HL-60 (cell line): ENCODE results near the gene MYBL2.

Experiments used
- DNase-seq, 2 experiments: peaks; one replicate each; pipeline ENCODE4 v3.0.0-alpha.2; 2010 to 2020; ENCODE audit warnings: low read depth in 1 of 2, low spot score in 1 of 2
- H3K27ac ChIP-seq: fragments of 250-450 bp; sonication (Bioruptor Pico); replicated peaks from 2 replicates; pipeline ENCODE4 v1.5.1; 2020; ENCODE audit warnings: mild to moderate bottlenecking, moderate library complexity
- H3K27me3 ChIP-seq: fragments of 250-450 bp; sonication (Bioruptor Pico); 2 replicates; pipeline ENCODE4 v1.5.1; 2021; ENCODE audit warnings: mild to moderate bottlenecking, moderate library complexity; ENCODE audit not compliant: insufficient read depth, poor library complexity, severe bottlenecking
- H3K4me3 ChIP-seq: replicated peaks from 2 replicates; pipeline ENCODE4 v1.5.1; 2011; ENCODE audit warnings: mild to moderate bottlenecking, control low read depth, low read length; ENCODE audit not compliant: insufficient read depth
- GABPA ChIP-seq: IDR thresholded peaks from 2 replicates; pipeline ENCODE4 v1.6.1; 2012; ENCODE audit warnings: low read depth
- POLR2AphosphoS5 ChIP-seq: IDR thresholded peaks from 2 replicates; pipeline ENCODE4 v1.6.1; 2012; ENCODE audit warnings: low read depth
- SPI1 ChIP-seq: IDR thresholded peaks from 2 replicates; pipeline ENCODE4 v1.6.1; 2012; ENCODE audit warnings: low read depth, mild to moderate bottlenecking, borderline replicate concordance
- TF ChIP-seq, protein P1 (sequence below): IDR thresholded peaks from one replicate; pipeline ENCODE4 v1.5.1; 2011; ENCODE audit warnings: low read length, control low read depth, inconsistent platforms; ENCODE audit not compliant: insufficient read depth
- TF ChIP-seq, protein P2 (sequence below): IDR thresholded peaks from 2 replicates; pipeline ENCODE4 v1.6.1; 2012; ENCODE audit warnings: low read depth; ENCODE audit not compliant: insufficient replicate concordance

Gene MYBL2

DNA sequence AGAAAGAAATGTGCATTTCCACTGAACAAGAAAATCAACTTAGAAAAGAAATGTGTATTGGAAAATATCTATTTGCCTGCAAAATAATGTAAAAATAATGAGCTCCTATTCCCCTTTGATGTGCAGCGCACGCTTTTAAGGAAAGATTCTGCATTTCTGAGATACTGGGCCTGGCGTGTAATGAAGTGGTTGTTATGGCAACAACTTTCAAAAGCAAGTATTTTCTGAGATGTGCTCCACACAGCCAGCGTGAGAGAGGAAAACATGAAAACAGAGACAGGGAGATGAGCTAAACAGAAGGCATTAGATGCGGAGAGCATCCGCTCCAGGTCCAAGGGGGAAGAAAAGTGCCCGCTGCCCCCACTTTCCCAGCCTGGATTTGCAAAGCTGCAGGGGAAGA, 99.0 kb downstream of the MYBL2 start:
- H3K4me3 ChIP-seq, result no peak overlapping the region
- H3K27ac ChIP-seq, result no peak overlapping the region
- no peak for TF ChIP-seq POLR2AphosphoS5
- TF ChIP-seq SPI1, result no peak
- TF ChIP-seq, protein P1, sequence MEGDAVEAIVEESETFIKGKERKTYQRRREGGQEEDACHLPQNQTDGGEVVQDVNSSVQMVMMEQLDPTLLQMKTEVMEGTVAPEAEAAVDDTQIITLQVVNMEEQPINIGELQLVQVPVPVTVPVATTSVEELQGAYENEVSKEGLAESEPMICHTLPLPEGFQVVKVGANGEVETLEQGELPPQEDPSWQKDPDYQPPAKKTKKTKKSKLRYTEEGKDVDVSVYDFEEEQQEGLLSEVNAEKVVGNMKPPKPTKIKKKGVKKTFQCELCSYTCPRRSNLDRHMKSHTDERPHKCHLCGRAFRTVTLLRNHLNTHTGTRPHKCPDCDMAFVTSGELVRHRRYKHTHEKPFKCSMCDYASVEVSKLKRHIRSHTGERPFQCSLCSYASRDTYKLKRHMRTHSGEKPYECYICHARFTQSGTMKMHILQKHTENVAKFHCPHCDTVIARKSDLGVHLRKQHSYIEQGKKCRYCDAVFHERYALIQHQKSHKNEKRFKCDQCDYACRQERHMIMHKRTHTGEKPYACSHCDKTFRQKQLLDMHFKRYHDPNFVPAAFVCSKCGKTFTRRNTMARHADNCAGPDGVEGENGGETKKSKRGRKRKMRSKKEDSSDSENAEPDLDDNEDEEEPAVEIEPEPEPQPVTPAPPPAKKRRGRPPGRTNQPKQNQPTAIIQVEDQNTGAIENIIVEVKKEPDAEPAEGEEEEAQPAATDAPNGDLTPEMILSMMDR, result no peak
- TF ChIP-seq GABPA, result no peak
- TF ChIP-seq, protein P2, sequence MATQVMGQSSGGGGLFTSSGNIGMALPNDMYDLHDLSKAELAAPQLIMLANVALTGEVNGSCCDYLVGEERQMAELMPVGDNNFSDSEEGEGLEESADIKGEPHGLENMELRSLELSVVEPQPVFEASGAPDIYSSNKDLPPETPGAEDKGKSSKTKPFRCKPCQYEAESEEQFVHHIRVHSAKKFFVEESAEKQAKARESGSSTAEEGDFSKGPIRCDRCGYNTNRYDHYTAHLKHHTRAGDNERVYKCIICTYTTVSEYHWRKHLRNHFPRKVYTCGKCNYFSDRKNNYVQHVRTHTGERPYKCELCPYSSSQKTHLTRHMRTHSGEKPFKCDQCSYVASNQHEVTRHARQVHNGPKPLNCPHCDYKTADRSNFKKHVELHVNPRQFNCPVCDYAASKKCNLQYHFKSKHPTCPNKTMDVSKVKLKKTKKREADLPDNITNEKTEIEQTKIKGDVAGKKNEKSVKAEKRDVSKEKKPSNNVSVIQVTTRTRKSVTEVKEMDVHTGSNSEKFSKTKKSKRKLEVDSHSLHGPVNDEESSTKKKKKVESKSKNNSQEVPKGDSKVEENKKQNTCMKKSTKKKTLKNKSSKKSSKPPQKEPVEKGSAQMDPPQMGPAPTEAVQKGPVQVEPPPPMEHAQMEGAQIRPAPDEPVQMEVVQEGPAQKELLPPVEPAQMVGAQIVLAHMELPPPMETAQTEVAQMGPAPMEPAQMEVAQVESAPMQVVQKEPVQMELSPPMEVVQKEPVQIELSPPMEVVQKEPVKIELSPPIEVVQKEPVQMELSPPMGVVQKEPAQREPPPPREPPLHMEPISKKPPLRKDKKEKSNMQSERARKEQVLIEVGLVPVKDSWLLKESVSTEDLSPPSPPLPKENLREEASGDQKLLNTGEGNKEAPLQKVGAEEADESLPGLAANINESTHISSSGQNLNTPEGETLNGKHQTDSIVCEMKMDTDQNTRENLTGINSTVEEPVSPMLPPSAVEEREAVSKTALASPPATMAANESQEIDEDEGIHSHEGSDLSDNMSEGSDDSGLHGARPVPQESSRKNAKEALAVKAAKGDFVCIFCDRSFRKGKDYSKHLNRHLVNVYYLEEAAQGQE, result no peak
- no peak for DNase-seq
- H3K27me3 ChIP-seq, result no peaks in the 10 kb centered on the region
